ENCODE results near the gene KIZ.

The KIZ gene

DNA sequence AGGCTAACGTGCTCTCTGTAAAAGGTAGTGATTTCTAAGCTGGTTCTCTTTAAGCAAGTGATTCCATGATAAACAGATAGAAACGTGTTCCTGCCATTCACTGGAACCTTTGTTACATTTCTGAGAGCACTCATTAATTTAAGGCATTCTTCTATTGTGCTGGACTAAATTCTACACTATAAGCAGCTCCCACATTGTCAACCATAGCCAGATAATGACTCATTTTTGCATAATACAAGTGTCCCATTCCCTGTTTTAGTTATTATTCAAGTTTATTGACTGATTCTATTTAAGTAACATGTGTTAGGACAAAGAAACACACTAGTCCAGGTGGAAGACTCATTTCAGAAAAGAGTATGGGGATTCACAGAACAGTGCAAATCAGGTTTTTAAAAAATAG, 163.8 kb downstream of the KIZ start:
- no peak for DNase-seq (ENCODE audit: low spot score)
- TF ChIP-seq, protein P1, sequence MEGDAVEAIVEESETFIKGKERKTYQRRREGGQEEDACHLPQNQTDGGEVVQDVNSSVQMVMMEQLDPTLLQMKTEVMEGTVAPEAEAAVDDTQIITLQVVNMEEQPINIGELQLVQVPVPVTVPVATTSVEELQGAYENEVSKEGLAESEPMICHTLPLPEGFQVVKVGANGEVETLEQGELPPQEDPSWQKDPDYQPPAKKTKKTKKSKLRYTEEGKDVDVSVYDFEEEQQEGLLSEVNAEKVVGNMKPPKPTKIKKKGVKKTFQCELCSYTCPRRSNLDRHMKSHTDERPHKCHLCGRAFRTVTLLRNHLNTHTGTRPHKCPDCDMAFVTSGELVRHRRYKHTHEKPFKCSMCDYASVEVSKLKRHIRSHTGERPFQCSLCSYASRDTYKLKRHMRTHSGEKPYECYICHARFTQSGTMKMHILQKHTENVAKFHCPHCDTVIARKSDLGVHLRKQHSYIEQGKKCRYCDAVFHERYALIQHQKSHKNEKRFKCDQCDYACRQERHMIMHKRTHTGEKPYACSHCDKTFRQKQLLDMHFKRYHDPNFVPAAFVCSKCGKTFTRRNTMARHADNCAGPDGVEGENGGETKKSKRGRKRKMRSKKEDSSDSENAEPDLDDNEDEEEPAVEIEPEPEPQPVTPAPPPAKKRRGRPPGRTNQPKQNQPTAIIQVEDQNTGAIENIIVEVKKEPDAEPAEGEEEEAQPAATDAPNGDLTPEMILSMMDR (IDR thresholded peaks at IDR 0.05; ENCODE audit: extremely low read depth, missing control alignments): no peak

DNA sequence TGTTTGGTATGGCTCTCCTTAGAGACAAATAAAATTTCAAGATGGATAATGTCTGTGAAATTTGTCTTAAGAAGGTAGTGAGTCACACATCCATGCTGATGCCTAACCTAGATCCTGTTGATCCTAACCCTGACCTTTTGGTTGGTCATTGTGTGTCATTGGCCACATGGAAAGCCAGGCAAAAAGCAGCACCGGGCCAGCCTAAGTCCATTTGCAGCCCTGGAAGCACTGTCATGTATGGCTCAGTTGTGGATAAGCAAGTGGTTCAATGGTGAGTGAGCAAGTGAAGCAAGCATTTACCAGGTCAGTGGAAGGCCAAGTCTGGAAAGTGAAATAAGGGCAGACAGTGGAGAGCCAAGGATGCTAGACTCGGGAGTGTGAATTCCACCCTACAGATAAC, 165.1 kb downstream of the KIZ start:
- TF ChIP-seq, protein P1 (IDR thresholded peaks at IDR 0.05; ENCODE audit: extremely low read depth, missing control alignments): no peak
- DNase-seq (ENCODE audit: low spot score): no peak

DNA sequence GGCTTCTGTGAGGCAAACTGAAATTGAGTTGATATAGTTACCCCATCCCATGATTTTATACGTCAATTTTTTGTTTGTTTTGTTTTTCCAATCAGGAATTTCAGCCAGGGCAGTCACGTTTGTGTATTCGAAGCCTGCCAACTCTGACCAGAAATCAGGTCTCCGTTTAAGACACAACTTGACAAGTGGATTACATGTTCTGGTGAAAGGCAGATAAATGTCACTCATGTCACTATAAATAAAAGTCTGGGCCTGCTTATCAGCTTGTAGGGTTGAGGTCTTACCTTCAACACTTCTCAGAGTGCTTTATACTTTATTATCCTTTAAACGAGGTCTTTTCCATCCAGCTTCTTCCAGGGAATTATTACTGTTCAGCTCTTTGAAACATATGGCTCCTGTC, 168.9 kb downstream of the KIZ start:
- no peak for DNase-seq (ENCODE audit: low spot score)
- TF ChIP-seq, protein P1 (IDR thresholded peaks at IDR 0.05; ENCODE audit: extremely low read depth, missing control alignments): no peak

All from GM20000 (cell line).